Right ventricle myocardium superior (tissue), 1 donor: ENCODE results near the gene FAM111B. TPM values are rescaled to one million over a fixed set of nuclear protein-coding genes. Genes with fewer than 3 reads are reported as not detected.

Experiments
- ATAC-seq: fragments of 200-7000 bp; cut with Tn5 transposase; one replicate; pipeline ENCODE4 v1.9.1; 2020; ENCODE audit warnings: mild to moderate bottlenecking; ENCODE audit not compliant: poor library complexity
- DNase-seq: peaks from one replicate; pipeline ENCODE4 v3.0.0-alpha.2; 2020
- intact Hi-C: fragments of 100-400 bp; cut with DNase I; formaldehyde crosslinking; loops from one replicate; pipeline ENCODE4 v1.11.2; 2022
- total RNA-seq: library from RNA; stranded (reverse); fragmentation: NEBNext Ultra II Directional; extraction: Animal tissue kit (Norgen Biotek cat#: 25700); gene quantifications from one replicate; pipeline ENCODE4 v1.2.1, GENCODE V29; 2021
- donor health status: DM: no; HTN: yes; CAD: no; lungs with severe emphysema.

FAM111B gene
- total RNA-seq, 1 donor from 2014 or later, result 1.0 TPM

GRCh38 chr11:59144579-59145345, 37.7 kb downstream of the FAM111B start:
- peak; percentile 75 for ATAC-seq
- intact Hi-C loops, result no loop called here
- DNase-seq, result peak; percentile 82

- DNase-seq, result no peak
- no peak for ATAC-seq
Measured at GRCh38 chr11:59145534-59145933, 38.5 kb downstream of the FAM111B start.

GRCh38 chr11:59151761-59152160, 44.7 kb downstream of the FAM111B start:
- intact Hi-C loops, result no loop called here
- DNase-seq (no peak), ATAC-seq (no peak)

More at GRCh38 chr11:59145534-59145933, 38.5 kb downstream of the FAM111B start:
- intact Hi-C loops, result no loop called here

DNA sequence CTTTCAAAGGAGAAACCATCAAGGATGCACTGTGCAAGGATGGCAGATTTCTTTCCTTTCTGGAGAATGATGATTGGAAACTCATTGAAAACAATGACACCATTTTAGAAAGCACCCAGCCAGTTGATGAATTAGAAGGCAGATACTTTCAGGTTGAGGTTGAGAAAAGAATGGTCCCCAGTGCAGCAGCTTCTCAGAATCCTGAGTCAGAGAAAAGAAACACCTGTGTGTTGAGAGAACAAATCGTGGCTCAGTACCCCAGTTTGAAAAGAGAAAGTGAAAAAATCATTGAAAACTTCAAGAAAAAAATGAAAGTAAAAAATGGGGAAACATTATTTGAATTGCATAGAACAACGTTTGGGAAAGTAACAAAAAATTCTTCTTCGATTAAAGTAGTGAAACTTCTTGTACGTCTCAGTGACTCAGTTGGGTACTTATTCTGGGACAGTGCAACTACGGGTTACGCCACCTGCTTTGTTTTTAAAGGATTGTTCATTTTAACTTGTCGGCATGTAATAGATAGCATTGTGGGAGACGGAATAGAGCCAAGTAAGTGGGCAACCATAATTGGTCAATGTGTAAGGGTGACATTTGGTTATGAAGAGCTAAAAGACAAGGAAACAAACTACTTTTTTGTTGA, 45.4 kb downstream of the FAM111B start:
- no peak for DNase-seq
- intact Hi-C loops, result no loop called here
- ATAC-seq, result no peak

DNA sequence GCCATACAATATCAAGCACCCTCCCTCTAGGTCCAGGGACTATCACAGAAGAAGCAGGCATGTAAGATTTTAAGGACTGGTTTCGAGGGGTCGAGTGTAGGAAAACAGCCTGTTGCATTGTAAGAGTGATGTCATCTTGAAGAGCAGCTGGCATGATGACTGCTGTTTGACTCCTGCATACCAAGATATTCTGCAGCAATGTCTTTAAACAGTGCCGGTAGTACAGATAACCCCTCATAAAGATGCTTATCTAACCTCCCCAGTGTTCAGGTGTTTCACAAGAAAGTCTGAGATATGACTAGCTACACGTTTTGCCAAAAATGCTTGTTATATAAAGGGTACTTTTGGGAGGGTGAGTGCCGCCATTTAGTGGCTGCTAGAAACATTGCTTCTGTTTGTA, 47.6 kb downstream of the FAM111B start:
- DNase-seq, result no peak
- no peak for ATAC-seq
- intact Hi-C loops, result no loop called here

GRCh38 chr11:59157433-59157832, 50.4 kb downstream of the FAM111B start:
- ATAC-seq, result no peak

GRCh38 chr11:59158206-59159068, 51.4 kb downstream of the FAM111B start:
- DNase-seq, result no peak
- intact Hi-C loops, result no loop called here
- peak; percentile 91 for ATAC-seq

More at GRCh38 chr11:59157433-59157832, 50.4 kb downstream of the FAM111B start:
- intact Hi-C loops, result no loop called here
- no peak for DNase-seq

DNA sequence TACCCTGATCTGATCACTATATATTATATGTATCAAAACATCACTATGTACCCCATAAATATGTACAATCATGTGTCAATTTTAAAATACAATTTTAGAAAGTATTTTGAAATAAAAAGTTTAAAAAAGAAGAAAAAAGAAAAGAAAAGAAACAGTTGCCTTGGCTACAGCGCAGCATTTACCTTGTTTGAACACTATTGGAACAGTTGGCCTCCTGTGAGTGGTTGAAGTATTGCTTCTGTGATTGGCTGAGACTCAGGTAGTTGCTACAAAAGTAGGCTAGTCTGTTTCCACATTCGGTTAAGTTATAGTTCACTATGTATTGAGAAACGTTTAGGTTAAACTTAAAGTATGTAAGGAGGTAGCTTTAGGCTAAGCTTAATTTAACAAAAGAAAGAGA, 57.0 kb downstream of the FAM111B start:
- intact Hi-C loops, result no loop called here
- ATAC-seq (no peak), DNase-seq (no peak)

GRCh38 chr11:59171508-59172322, 64.7 kb downstream of the FAM111B start, which contains the start of gene DTX4:
DTX4 (plus strand) TSS chr11:59172132; CDS start chr11:59172596, 464 bp downstream.
- intact Hi-C loops, result loop anchor here (2.0 to 10.0 kb wide), 2 partner anchors 37 to 113 kb away; no protein-coding TSS in a partner anchor
- DNase-seq (peak; percentile 95), ATAC-seq (peak; percentile 97)

GRCh38 chr11:59172345-59173079, 65.5 kb downstream of the FAM111B start:
- peak; percentile 14 for ATAC-seq
- DNase-seq, result no peak
- intact Hi-C loops, result loop anchor here (2.0 to 10.0 kb wide), 2 partner anchors 36 to 112 kb away; no protein-coding TSS in a partner anchor

DNA sequence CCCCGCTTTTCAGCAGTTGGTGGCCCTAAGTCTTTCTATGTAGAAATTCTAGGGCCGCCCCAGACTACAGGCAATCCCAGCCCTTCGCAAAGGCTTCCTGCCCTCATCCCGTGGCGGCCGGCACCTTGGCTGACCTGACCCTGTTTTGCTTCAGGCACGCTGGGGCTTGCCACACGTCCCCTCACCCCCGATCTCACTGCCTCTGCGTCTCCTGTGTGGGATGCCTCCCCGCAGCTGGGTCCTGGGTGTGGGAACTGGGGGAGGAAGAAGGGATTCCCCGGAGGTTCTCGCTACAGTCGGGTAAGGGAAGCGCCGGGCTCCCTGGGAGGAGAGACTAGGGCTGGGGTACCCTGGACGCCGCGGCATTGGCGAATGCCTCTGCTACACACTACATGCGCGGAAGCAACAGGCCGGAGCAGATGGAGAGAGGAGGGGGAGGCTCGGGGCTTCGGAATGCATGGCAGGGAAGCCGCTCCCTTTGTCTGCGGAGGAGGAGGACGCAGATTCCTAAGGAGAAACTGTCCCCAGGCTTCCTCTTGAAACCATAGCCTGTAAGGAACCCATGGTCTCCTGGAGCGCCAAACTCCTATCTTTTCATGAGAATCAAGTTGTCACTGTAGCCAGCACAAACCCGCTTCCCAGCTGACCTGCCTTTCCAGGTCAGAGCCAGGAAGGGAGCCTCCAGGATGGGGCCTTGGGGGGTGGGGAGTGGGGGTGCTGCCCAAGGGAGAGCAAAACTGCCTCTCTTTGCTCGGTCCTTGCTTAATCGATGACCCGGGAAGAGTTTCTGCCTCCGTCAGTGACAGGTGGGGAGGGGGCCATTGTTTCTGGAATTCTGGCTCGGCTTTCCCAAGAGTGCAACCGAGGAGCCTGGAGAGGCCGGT, 66.3 kb downstream of the FAM111B start:
- DNase-seq, result peak; percentile 61
- intact Hi-C loops, result loop anchor here (2.0 to 10.0 kb wide), 2 partner anchors 35 to 111 kb away; no protein-coding TSS in a partner anchor
- peak; percentile 20 for ATAC-seq

GRCh38 chr11:59173964-59174663, 67.1 kb downstream of the FAM111B start:
- ATAC-seq (no peak), DNase-seq (no peak)
- intact Hi-C loops, result loop anchor here (2.0 to 10.0 kb wide), 2 partner anchors 35 to 111 kb away; no protein-coding TSS in a partner anchor

DNA sequence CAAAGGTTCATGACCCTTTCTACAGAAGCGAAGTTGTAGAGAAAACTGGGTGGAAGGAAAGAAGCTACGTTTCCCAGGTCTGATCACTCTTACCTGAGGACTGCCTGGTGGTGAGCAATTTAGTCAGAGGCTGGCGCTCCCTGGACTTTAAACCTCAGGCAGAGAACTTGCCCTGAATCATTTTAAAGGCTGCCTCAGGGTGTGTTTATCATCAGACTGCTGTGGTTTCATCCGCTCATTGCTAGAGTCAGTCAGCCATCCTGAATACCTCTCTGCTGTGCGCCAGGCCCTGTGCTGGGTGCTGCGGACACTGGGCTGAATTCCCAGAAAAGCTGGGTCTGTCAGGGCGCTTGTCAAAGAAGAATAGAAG, 67.6 kb downstream of the FAM111B start:
- intact Hi-C loops, result loop anchor here (10.0 kb wide), 1 partner anchor 110 kb away; no protein-coding TSS in a partner anchor
- DNase-seq (no peak), ATAC-seq (no peak)

DNA sequence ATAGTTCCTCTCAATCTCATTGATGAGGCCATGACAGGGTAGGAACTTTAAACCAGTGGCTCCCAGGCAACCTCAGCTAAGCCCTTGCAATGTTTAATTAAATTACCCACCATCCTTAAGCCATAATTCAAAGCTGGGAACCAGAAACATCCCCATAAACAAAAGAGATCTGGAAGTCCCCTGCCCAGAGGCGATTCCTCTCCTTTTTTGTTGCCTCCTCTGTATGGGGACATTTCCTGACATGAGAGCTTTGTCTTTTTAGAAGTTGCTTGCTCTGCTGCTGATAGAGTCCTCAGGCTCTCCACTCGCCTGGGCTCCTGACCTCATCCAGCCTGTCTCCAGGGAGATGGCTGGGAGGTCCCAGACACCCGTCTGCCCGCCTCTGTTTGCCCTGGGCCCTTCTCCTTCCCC, 68.1 kb downstream of the FAM111B start:
- ATAC-seq (no peak), DNase-seq (no peak)
- intact Hi-C loops, result loop anchor here (10.0 kb wide), 1 partner anchor 110 kb away; no protein-coding TSS in a partner anchor

DNA sequence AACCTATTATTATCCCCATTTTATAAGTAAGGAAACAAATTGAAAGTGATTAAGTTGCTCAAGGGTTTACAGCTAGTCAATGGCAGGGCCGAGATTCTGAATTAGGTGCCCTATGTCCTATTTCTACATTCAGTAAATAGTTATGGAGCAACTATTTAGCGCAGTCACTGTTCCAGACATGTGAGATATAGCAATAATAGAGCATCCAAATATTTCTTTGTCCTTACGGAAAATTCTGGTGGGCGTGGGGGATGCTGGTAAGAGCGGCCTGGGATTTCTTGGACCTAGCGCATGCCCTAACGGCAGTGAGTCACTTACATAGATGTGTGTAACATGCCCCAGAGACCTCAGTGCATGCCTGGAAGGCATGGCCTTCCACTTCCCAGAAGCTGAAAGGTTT, 69.3 kb downstream of the FAM111B start:
- intact Hi-C loops, result loop anchor here (10.0 kb wide), 1 partner anchor 108 kb away; no protein-coding TSS in a partner anchor
- ATAC-seq, result no peak

More for the DNA sequence above, 69.3 kb downstream of the FAM111B start:
- DNase-seq, result no peak
